GM21526 (cell line): ENCODE results near the gene CEP250.
"Not testable (repeated sequence)": the region's sequence is repeated elsewhere in the genome, so short reads cannot be mapped to it uniquely, and the experiment has no call there.

ENCODE experiments used
- ATAC-seq: cut with Tn5 transposase; IDR thresholded peaks from one replicate; pipeline ENCODE4 v1.9.1; 2021; ENCODE audit warnings: moderate library complexity; ENCODE audit not compliant: unreplicated experiment, low FRiP score

Gene CEP250

GRCh38 chr20:35454881-35455609 lies at the start of gene CEP250:
CEP250 (plus strand) TSS chr20:35455598; CDS start chr20:35462368, 6,770 bp downstream.
- ATAC-seq = peak; percentile 85

- no peak for ATAC-seq
These were observed 49.6 kb upstream of the CEP250 start for GRCh38 chr20:35405775-35406174.

- no peak for ATAC-seq
These were observed 47.1 kb upstream of the CEP250 start for GRCh38 chr20:35408270-35408669.

- no peak for ATAC-seq
These were observed 45.9 kb upstream of the CEP250 start for GRCh38 chr20:35409542-35409941.

- no peak for ATAC-seq
These were observed 44.8 kb upstream of the CEP250 start for GRCh38 chr20:35410613-35411012.

GRCh38 chr20:35421322-35421721 lies 34.1 kb upstream of the CEP250 start:
- no peak for ATAC-seq

- no peak for ATAC-seq
These were observed 23.6 kb upstream of the CEP250 start for GRCh38 chr20:35431621-35432429.

GRCh38 chr20:35432430-35432735 lies 23.0 kb upstream of the CEP250 start:
- ATAC-seq = no peak

- ATAC-seq = no peak
These were observed 22.1 kb upstream of the CEP250 start for GRCh38 chr20:35433337-35433736.

- no peak for ATAC-seq
These were observed 21.1 kb upstream of the CEP250 start for GRCh38 chr20:35434085-35435005.

- no peak for ATAC-seq
These were observed 19.2 kb upstream of the CEP250 start for GRCh38 chr20:35436177-35436573.

- no peak for ATAC-seq
These were observed 17.8 kb upstream of the CEP250 start for GRCh38 chr20:35437599-35437998.

GRCh38 chr20:35443003-35443402 lies 12.4 kb upstream of the CEP250 start:
- ATAC-seq = no peak

GRCh38 chr20:35444226-35444625 lies 11.2 kb upstream of the CEP250 start:
- no peak for ATAC-seq

- no peak for ATAC-seq
These were observed 8.9 kb upstream of the CEP250 start for GRCh38 chr20:35446356-35447078.

GRCh38 chr20:35447082-35447789 lies 8.2 kb upstream of the CEP250 start:
- no peak for ATAC-seq

- no peak for ATAC-seq
These were observed 6.5 kb upstream of the CEP250 start for GRCh38 chr20:35448788-35449373.

- not testable (repeated sequence) for ATAC-seq
These were observed 5.5 kb upstream of the CEP250 start for GRCh38 chr20:35449855-35450254.

- no peak for ATAC-seq
These were observed 4.1 kb upstream of the CEP250 start for GRCh38 chr20:35451295-35451694.
